ENCODE measurements around the gene TBK1.

TBK1 gene

DNA sequence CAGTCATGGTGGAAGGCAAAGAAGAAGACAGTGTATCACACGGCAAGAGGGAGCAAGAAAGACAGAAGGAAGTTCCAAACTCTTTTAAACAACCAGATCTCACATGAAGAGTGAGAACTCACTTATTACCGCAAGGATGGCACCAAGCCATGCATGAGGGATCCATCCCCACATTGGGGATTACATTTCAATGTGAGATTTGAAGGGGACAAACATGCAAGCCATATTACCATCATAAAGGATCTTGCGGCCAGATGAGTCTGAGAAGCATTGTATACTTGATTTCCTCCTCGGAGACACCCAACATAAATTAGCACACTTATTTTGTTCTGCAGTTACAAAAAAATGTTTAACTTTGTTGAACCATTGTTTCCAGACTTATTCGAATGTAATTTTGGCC lies 66.5 kb downstream of the TBK1 start:
- no peak for ATAC-seq
- no peak for TF ChIP-seq ESRRG (CRISPR knock-in tag; IDR thresholded peaks at IDR 0.05)
- no peak for TF ChIP-seq SNAI2 (CRISPR knock-in tag; IDR thresholded peaks at IDR 0.05)
- TF ChIP-seq ZC3H10 (CRISPR knock-in tag; IDR thresholded peaks at IDR 0.05): no peak
- TF ChIP-seq, protein P1, sequence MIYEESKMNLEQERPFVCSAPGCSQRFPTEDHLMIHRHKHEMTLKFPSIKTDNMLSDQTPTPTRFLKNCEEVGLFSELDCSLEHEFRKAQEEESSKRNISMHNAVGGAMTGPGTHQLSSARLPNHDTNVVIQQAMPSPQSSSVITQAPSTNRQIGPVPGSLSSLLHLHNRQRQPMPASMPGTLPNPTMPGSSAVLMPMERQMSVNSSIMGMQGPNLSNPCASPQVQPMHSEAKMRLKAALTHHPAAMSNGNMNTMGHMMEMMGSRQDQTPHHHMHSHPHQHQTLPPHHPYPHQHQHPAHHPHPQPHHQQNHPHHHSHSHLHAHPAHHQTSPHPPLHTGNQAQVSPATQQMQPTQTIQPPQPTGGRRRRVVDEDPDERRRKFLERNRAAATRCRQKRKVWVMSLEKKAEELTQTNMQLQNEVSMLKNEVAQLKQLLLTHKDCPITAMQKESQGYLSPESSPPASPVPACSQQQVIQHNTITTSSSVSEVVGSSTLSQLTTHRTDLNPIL (CRISPR knock-in tag; IDR thresholded peaks at IDR 0.05; ENCODE audit: low read depth): no peak
- TF ChIP-seq, protein P2, sequence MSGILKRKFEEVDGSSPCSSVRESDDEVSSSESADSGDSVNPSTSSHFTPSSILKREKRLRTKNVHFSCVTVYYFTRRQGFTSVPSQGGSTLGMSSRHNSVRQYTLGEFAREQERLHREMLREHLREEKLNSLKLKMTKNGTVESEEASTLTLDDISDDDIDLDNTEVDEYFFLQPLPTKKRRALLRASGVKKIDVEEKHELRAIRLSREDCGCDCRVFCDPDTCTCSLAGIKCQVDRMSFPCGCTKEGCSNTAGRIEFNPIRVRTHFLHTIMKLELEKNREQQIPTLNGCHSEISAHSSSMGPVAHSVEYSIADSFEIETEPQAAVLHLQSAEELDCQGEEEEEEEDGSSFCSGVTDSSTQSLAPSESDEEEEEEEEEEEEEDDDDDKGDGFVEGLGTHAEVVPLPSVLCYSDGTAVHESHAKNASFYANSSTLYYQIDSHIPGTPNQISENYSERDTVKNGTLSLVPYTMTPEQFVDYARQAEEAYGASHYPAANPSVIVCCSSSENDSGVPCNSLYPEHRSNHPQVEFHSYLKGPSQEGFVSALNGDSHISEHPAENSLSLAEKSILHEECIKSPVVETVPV (CRISPR knock-in tag; IDR thresholded peaks at IDR 0.05): no peak
- TF ChIP-seq ZNF70 (CRISPR knock-in tag; IDR thresholded peaks at IDR 0.05): no peak
- TF ChIP-seq GLIS3 (CRISPR knock-in tag; IDR thresholded peaks at IDR 0.05): no peak
- TF ChIP-seq BACH2 (CRISPR knock-in tag; IDR thresholded peaks at IDR 0.05; ENCODE audit: borderline replicate concordance): no peak
- TF ChIP-seq OSR1 (CRISPR knock-in tag; IDR thresholded peaks at IDR 0.05): no peak
- TF ChIP-seq PPARA (CRISPR knock-in tag; IDR thresholded peaks at IDR 0.05; ENCODE audit: borderline replicate concordance): no peak
- TF ChIP-seq, protein P3, sequence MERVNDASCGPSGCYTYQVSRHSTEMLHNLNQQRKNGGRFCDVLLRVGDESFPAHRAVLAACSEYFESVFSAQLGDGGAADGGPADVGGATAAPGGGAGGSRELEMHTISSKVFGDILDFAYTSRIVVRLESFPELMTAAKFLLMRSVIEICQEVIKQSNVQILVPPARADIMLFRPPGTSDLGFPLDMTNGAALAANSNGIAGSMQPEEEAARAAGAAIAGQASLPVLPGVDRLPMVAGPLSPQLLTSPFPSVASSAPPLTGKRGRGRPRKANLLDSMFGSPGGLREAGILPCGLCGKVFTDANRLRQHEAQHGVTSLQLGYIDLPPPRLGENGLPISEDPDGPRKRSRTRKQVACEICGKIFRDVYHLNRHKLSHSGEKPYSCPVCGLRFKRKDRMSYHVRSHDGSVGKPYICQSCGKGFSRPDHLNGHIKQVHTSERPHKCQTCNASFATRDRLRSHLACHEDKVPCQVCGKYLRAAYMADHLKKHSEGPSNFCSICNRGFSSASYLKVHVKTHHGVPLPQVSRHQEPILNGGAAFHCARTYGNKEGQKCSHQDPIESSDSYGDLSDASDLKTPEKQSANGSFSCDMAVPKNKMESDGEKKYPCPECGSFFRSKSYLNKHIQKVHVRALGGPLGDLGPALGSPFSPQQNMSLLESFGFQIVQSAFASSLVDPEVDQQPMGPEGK (CRISPR knock-in tag; IDR thresholded peaks at IDR 0.05; ENCODE audit: borderline replicate concordance): no peak
- no peak for TF ChIP-seq RARB (CRISPR knock-in tag; IDR thresholded peaks at IDR 0.05)
- no peak for TF ChIP-seq TCF4 (CRISPR knock-in tag; IDR thresholded peaks at IDR 0.05; ENCODE audit: borderline replicate concordance)
- TF ChIP-seq ARNTL (CRISPR knock-in tag; IDR thresholded peaks at IDR 0.05; ENCODE audit: borderline replicate concordance, low read depth): no peak
- TF ChIP-seq, protein P4, sequence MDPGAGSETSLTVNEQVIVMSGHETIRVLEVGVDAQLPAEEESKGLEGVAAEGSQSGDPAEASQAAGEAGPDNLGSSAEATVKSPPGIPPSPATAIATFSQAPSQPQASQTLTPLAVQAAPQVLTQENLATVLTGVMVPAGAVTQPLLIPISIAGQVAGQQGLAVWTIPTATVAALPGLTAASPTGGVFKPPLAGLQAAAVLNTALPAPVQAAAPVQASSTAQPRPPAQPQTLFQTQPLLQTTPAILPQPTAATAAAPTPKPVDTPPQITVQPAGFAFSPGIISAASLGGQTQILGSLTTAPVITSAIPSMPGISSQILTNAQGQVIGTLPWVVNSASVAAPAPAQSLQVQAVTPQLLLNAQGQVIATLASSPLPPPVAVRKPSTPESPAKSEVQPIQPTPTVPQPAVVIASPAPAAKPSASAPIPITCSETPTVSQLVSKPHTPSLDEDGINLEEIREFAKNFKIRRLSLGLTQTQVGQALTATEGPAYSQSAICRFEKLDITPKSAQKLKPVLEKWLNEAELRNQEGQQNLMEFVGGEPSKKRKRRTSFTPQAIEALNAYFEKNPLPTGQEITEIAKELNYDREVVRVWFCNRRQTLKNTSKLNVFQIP (CRISPR knock-in tag; IDR thresholded peaks at IDR 0.05; ENCODE audit: borderline replicate concordance, low read depth): no peak
- TF ChIP-seq, protein P5, sequence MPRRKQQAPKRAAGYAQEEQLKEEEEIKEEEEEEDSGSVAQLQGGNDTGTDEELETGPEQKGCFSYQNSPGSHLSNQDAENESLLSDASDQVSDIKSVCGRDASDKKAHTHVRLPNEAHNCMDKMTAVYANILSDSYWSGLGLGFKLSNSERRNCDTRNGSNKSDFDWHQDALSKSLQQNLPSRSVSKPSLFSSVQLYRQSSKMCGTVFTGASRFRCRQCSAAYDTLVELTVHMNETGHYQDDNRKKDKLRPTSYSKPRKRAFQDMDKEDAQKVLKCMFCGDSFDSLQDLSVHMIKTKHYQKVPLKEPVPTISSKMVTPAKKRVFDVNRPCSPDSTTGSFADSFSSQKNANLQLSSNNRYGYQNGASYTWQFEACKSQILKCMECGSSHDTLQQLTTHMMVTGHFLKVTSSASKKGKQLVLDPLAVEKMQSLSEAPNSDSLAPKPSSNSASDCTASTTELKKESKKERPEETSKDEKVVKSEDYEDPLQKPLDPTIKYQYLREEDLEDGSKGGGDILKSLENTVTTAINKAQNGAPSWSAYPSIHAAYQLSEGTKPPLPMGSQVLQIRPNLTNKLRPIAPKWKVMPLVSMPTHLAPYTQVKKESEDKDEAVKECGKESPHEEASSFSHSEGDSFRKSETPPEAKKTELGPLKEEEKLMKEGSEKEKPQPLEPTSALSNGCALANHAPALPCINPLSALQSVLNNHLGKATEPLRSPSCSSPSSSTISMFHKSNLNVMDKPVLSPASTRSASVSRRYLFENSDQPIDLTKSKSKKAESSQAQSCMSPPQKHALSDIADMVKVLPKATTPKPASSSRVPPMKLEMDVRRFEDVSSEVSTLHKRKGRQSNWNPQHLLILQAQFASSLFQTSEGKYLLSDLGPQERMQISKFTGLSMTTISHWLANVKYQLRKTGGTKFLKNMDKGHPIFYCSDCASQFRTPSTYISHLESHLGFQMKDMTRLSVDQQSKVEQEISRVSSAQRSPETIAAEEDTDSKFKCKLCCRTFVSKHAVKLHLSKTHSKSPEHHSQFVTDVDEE (CRISPR knock-in tag; IDR thresholded peaks at IDR 0.05): no peak
- no peak for TF ChIP-seq TOX (CRISPR knock-in tag; IDR thresholded peaks at IDR 0.05; ENCODE audit: borderline replicate concordance)
- TF ChIP-seq CSDC2 (CRISPR knock-in tag; IDR thresholded peaks at IDR 0.05): no peak

DNA sequence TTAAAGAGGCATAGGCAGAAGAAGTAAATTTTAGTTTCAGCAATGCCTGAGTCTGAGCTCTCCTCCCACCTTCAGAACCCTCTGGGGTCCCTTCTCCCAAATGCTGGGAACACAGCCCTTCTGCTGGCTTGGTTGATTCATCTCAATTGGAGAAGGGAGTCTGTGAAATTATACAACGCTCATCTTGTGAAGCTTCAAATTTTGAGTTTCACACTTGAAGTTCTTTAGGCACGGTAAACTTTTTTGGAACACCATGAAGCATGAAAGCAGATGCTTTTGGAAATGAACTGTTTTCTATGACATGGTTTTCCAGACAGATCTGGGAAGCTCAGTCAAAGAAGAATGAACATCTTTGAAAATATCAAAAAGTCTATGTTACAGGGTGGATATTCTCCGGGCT lies 69.9 kb downstream of the TBK1 start:
- TF ChIP-seq RARB (CRISPR knock-in tag; IDR thresholded peaks at IDR 0.05): no peak
- no peak for TF ChIP-seq ZNF565 (CRISPR knock-in tag; conservative IDR thresholded peaks at IDR 0.05; ENCODE audit: low read depth)
- TF ChIP-seq SNAI2 (CRISPR knock-in tag; IDR thresholded peaks at IDR 0.05): no peak
- no peak for TF ChIP-seq GLIS3 (CRISPR knock-in tag; IDR thresholded peaks at IDR 0.05)
- TF ChIP-seq ZFP30 (CRISPR knock-in tag; IDR thresholded peaks at IDR 0.05): no peak
- no peak for TF ChIP-seq CSDC2 (CRISPR knock-in tag; IDR thresholded peaks at IDR 0.05)
- ATAC-seq: no peak

DNA sequence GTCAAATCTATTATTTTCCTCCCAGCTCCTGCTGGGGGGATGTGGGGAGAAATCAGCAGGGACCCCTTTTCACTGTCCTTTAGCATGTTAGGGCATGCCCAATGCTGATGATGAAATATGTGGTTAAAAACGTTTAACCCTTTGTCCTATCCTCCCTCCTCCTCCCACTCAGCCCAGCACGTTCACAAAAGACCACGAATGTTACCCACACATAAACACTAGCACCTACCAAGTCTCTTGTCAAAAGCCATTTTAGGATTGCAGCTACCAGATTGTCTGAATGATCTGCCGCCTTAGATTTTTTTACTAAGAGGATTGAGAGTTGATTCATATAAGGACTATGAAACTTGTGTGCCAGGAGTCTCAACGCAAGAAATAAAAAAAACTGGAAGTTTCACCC lies 70.4 kb downstream of the TBK1 start:
- TF ChIP-seq OSR1 (CRISPR knock-in tag; IDR thresholded peaks at IDR 0.05) (no peak), ISL1 (CRISPR knock-in tag; IDR thresholded peaks at IDR 0.05) (no peak), ZNF565 (CRISPR knock-in tag; conservative IDR thresholded peaks at IDR 0.05; ENCODE audit: low read depth) (no peak), ESRRG (CRISPR knock-in tag; IDR thresholded peaks at IDR 0.05) (no peak)
- no peak for ATAC-seq
